GM21526 (cell line): ENCODE measurements around the gene RFX1.

Experiments used
- ATAC-seq: cut with Tn5 transposase; IDR thresholded peaks from one replicate; pipeline ENCODE4 v1.9.1; 2021; ENCODE audit warnings: moderate library complexity; ENCODE audit not compliant: unreplicated experiment, low FRiP score

RFX1 gene

GRCh38 chr19:13918726-13919411 is 87.3 kb downstream of the RFX1 start:
- ATAC-seq, result no peak

DNA sequence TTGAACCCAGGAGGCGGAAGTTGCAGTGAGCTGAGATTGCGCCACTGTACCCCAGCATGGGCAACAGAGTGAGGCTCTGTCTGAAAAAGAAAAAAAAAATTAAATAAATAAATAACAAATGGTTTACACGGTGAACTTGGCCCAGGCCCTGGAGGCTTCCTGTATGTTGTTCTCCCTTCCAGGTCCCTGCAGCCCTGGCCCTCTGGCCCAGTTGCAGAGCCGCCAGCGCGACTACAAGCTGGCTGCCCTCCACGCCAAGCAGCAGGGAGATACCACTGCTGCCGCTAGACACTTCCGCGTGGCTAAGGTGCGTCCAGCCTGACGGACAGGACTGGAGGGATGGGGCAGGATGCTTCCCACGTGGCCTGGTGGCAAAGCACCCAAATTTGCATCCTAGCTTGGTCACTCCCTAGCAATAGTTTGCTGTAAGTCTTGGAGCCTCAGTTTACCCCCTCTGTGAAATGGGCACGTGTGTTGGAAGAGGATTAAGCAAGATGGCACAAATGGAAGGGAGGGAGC is 88.2 kb downstream of the RFX1 start:
- no peak for ATAC-seq

GRCh38 chr19:13914777-13915176 is 91.3 kb downstream of the RFX1 start:
- no peak for ATAC-seq

GRCh38 chr19:13913352-13913751 is 92.8 kb downstream of the RFX1 start:
- ATAC-seq, result no peak
